ENCODE measurements around the gene FAM204A.

Gene FAM204A

GRCh38 chr10:118290471-118290995 is 51.6 kb downstream of the FAM204A start:
- H3K4me3 ChIP-seq (ENCODE audit: insufficient read depth, low read depth, low read length, poor library complexity, severe bottlenecking), result no peak overlapping the region
- no peaks in the 10 kb centered on the region for H3K27me3 ChIP-seq (replicated peaks; ENCODE audit: control insufficient read depth, insufficient read depth, low read length, poor library complexity, severe bottlenecking)
- H3K27ac ChIP-seq (ENCODE audit: insufficient read depth, low read length, poor library complexity, severe bottlenecking), result no peak overlapping the region
- H3K9me3 ChIP-seq (ENCODE audit: control insufficient read depth, low read length), result no peaks in the 10 kb centered on the region
- no peaks in the 10 kb centered on the region for H3K36me3 ChIP-seq (ENCODE audit: control insufficient read depth, insufficient read depth, low read length)
- DNase-seq, result no peak
- H3K4me1 ChIP-seq (ENCODE audit: control insufficient read depth, insufficient read depth, low read length, poor library complexity, severe bottlenecking), result no peaks in the 10 kb centered on the region

- no peaks in the 10 kb centered on the region for H3K36me3 ChIP-seq (ENCODE audit: control insufficient read depth, insufficient read depth, low read length)
- no peak overlapping the region for H3K4me3 ChIP-seq (ENCODE audit: insufficient read depth, low read depth, low read length, poor library complexity, severe bottlenecking)
- H3K27ac ChIP-seq (ENCODE audit: insufficient read depth, low read length, poor library complexity, severe bottlenecking), result no peak overlapping the region
- H3K27me3 ChIP-seq (replicated peaks; ENCODE audit: control insufficient read depth, insufficient read depth, low read length, poor library complexity, severe bottlenecking), result no peaks in the 10 kb centered on the region
- no peaks in the 10 kb centered on the region for H3K4me1 ChIP-seq (ENCODE audit: control insufficient read depth, insufficient read depth, low read length, poor library complexity, severe bottlenecking)
- DNase-seq, result no peak
- no peaks in the 10 kb centered on the region for H3K9me3 ChIP-seq (ENCODE audit: control insufficient read depth, low read length)
These were observed 54.9 kb downstream of the FAM204A start for GRCh38 chr10:118287076-118287806.

GRCh38 chr10:118286051-118286838 is 55.9 kb downstream of the FAM204A start:
- no peak for DNase-seq

GRCh38 chr10:118282670-118283069 is 59.5 kb downstream of the FAM204A start:
- Histone ChIP-seq H3K27me3 (replicated peaks; ENCODE audit: control insufficient read depth, insufficient read depth, low read length, poor library complexity, severe bottlenecking) (no peaks in the 10 kb centered on the region), H3K36me3 (ENCODE audit: control insufficient read depth, insufficient read depth, low read length) (no peaks in the 10 kb centered on the region)

More at GRCh38 chr10:118286051-118286838, 55.9 kb downstream of the FAM204A start:
- Histone ChIP-seq H3K9me3 (ENCODE audit: control insufficient read depth, low read length) (no peaks in the 10 kb centered on the region), H3K4me3 (ENCODE audit: insufficient read depth, low read depth, low read length, poor library complexity, severe bottlenecking) (no peak overlapping the region), H3K4me1 (ENCODE audit: control insufficient read depth, insufficient read depth, low read length, poor library complexity, severe bottlenecking) (no peaks in the 10 kb centered on the region), H3K36me3 (ENCODE audit: control insufficient read depth, insufficient read depth, low read length) (no peaks in the 10 kb centered on the region), H3K27me3 (replicated peaks; ENCODE audit: control insufficient read depth, insufficient read depth, low read length, poor library complexity, severe bottlenecking) (no peaks in the 10 kb centered on the region), H3K27ac (ENCODE audit: insufficient read depth, low read length, poor library complexity, severe bottlenecking) (no peak overlapping the region)

GRCh38 chr10:118278649-118279048 is 63.5 kb downstream of the FAM204A start:
- H3K36me3 ChIP-seq (ENCODE audit: control insufficient read depth, insufficient read depth, low read length), result no peaks in the 10 kb centered on the region
- no peaks in the 10 kb centered on the region for H3K27me3 ChIP-seq (replicated peaks; ENCODE audit: control insufficient read depth, insufficient read depth, low read length, poor library complexity, severe bottlenecking)
- no peak for DNase-seq
- no peaks in the 10 kb centered on the region for H3K4me1 ChIP-seq (ENCODE audit: control insufficient read depth, insufficient read depth, low read length, poor library complexity, severe bottlenecking)
- no peak overlapping the region for H3K27ac ChIP-seq (ENCODE audit: insufficient read depth, low read length, poor library complexity, severe bottlenecking)
- no peaks in the 10 kb centered on the region for H3K9me3 ChIP-seq (ENCODE audit: control insufficient read depth, low read length)
- no peak overlapping the region for H3K4me3 ChIP-seq (ENCODE audit: insufficient read depth, low read depth, low read length, poor library complexity, severe bottlenecking)

More at GRCh38 chr10:118282670-118283069, 59.5 kb downstream of the FAM204A start:
- H3K9me3 ChIP-seq (ENCODE audit: control insufficient read depth, low read length), result no peaks in the 10 kb centered on the region
- no peaks in the 10 kb centered on the region for H3K4me1 ChIP-seq (ENCODE audit: control insufficient read depth, insufficient read depth, low read length, poor library complexity, severe bottlenecking)
- H3K27ac ChIP-seq (ENCODE audit: insufficient read depth, low read length, poor library complexity, severe bottlenecking), result no peak overlapping the region
- DNase-seq, result no peak
- H3K4me3 ChIP-seq (ENCODE audit: insufficient read depth, low read depth, low read length, poor library complexity, severe bottlenecking), result no peak overlapping the region

GRCh38 chr10:118277871-118278270 is 64.3 kb downstream of the FAM204A start:
- no peak for DNase-seq
- Histone ChIP-seq H3K27me3 (replicated peaks; ENCODE audit: control insufficient read depth, insufficient read depth, low read length, poor library complexity, severe bottlenecking) (no peaks in the 10 kb centered on the region), H3K9me3 (ENCODE audit: control insufficient read depth, low read length) (no peaks in the 10 kb centered on the region), H3K4me1 (ENCODE audit: control insufficient read depth, insufficient read depth, low read length, poor library complexity, severe bottlenecking) (no peaks in the 10 kb centered on the region), H3K27ac (ENCODE audit: insufficient read depth, low read length, poor library complexity, severe bottlenecking) (no peak overlapping the region), H3K36me3 (ENCODE audit: control insufficient read depth, insufficient read depth, low read length) (no peaks in the 10 kb centered on the region), H3K4me3 (ENCODE audit: insufficient read depth, low read depth, low read length, poor library complexity, severe bottlenecking) (no peak overlapping the region)

GRCh38 chr10:118276727-118277126 is 65.4 kb downstream of the FAM204A start:
- H3K36me3 ChIP-seq (ENCODE audit: control insufficient read depth, insufficient read depth, low read length), result no peaks in the 10 kb centered on the region
- no peaks in the 10 kb centered on the region for H3K4me1 ChIP-seq (ENCODE audit: control insufficient read depth, insufficient read depth, low read length, poor library complexity, severe bottlenecking)
- peaks cover 7% of the 10 kb centered on the region for H3K27me3 ChIP-seq (replicated peaks; ENCODE audit: control insufficient read depth, insufficient read depth, low read length, poor library complexity, severe bottlenecking)
- no peak overlapping the region for H3K27ac ChIP-seq (ENCODE audit: insufficient read depth, low read length, poor library complexity, severe bottlenecking)
- DNase-seq, result no peak
- no peak overlapping the region for H3K4me3 ChIP-seq (ENCODE audit: insufficient read depth, low read depth, low read length, poor library complexity, severe bottlenecking)
- no peaks in the 10 kb centered on the region for H3K9me3 ChIP-seq (ENCODE audit: control insufficient read depth, low read length)

- H3K36me3 ChIP-seq (ENCODE audit: control insufficient read depth, insufficient read depth, low read length), result no peaks in the 10 kb centered on the region
- H3K4me1 ChIP-seq (ENCODE audit: control insufficient read depth, insufficient read depth, low read length, poor library complexity, severe bottlenecking), result no peaks in the 10 kb centered on the region
- H3K9me3 ChIP-seq (ENCODE audit: control insufficient read depth, low read length), result no peaks in the 10 kb centered on the region
- H3K4me3 ChIP-seq (ENCODE audit: insufficient read depth, low read depth, low read length, poor library complexity, severe bottlenecking), result no peak overlapping the region
- H3K27me3 ChIP-seq (replicated peaks; ENCODE audit: control insufficient read depth, insufficient read depth, low read length, poor library complexity, severe bottlenecking), result peaks cover 7% of the 10 kb centered on the region
- no peak overlapping the region for H3K27ac ChIP-seq (ENCODE audit: insufficient read depth, low read length, poor library complexity, severe bottlenecking)
- DNase-seq, result no peak
These were observed 65.9 kb downstream of the FAM204A start for GRCh38 chr10:118276204-118276603.

- H3K36me3 ChIP-seq (ENCODE audit: control insufficient read depth, insufficient read depth, low read length), result no peaks in the 10 kb centered on the region
- peaks cover 7% of the 10 kb centered on the region for H3K27me3 ChIP-seq (replicated peaks; ENCODE audit: control insufficient read depth, insufficient read depth, low read length, poor library complexity, severe bottlenecking)
- no peak for DNase-seq
- no peaks in the 10 kb centered on the region for H3K4me1 ChIP-seq (ENCODE audit: control insufficient read depth, insufficient read depth, low read length, poor library complexity, severe bottlenecking)
- no peaks in the 10 kb centered on the region for H3K9me3 ChIP-seq (ENCODE audit: control insufficient read depth, low read length)
- no peak overlapping the region for H3K27ac ChIP-seq (ENCODE audit: insufficient read depth, low read length, poor library complexity, severe bottlenecking)
- H3K4me3 ChIP-seq (ENCODE audit: insufficient read depth, low read depth, low read length, poor library complexity, severe bottlenecking), result no peak overlapping the region
These were observed 68.5 kb downstream of the FAM204A start for GRCh38 chr10:118273662-118274061.

GRCh38 chr10:118272767-118273166 is 69.4 kb downstream of the FAM204A start:
- H3K36me3 ChIP-seq (ENCODE audit: control insufficient read depth, insufficient read depth, low read length), result no peaks in the 10 kb centered on the region
- DNase-seq, result no peak
- no peak overlapping the region for H3K27ac ChIP-seq (ENCODE audit: insufficient read depth, low read length, poor library complexity, severe bottlenecking)
- peaks cover 11% of the 10 kb centered on the region for H3K27me3 ChIP-seq (replicated peaks; ENCODE audit: control insufficient read depth, insufficient read depth, low read length, poor library complexity, severe bottlenecking)
- no peaks in the 10 kb centered on the region for H3K9me3 ChIP-seq (ENCODE audit: control insufficient read depth, low read length)
- no peaks in the 10 kb centered on the region for H3K4me1 ChIP-seq (ENCODE audit: control insufficient read depth, insufficient read depth, low read length, poor library complexity, severe bottlenecking)
- H3K4me3 ChIP-seq (ENCODE audit: insufficient read depth, low read depth, low read length, poor library complexity, severe bottlenecking), result no peak overlapping the region
